ENCODE results near the gene TCEAL8. TPM values are rescaled to one million over a fixed set of nuclear protein-coding genes. Genes with fewer than 3 reads are reported as not detected.
"Not testable (repeated sequence)": the region's sequence is repeated elsewhere in the genome, so short reads cannot be mapped to it uniquely, and the experiment has no call there.

Gene TCEAL8
- polyA plus RNA-seq, 3 donors = 7.0 to 33.7 (median 30.2) TPM

DNA sequence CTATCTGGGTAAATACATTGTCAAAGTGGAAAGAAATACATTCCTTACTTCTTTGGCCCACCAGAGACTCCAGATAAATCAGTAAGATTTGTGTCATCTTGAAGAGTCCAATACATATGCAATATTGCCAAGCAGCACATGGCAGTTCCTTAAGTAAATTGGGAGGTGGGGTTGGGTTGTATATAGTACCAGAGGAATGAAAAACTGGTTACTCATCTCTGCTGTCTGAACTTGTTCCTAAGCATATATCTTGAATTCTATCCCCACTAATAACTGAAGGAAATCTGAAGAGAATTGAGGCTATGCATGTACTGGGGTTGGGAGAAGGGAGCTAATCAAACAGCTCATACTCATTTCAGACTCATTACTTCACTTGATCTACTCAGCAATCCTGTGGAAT lies 14.8 kb downstream of the TCEAL8 start:
- no peak overlapping the region for H2AFZ ChIP-seq (ENCODE audit: insufficient read depth, low read depth, low read length, poor library complexity, severe bottlenecking)
- intact Hi-C loops (cut with micrococcal nuclease) = no loop called here
- H3K36me3 Mint-ChIP-seq = no peaks in the 10 kb centered on the region
- H3K27ac ChIP-seq (ENCODE audit: low read depth in 1 of 2, low read length in 2 of 2) = no peak overlapping the region
- H3K4me3 ChIP-seq (replicated peaks in 1 of 3; ENCODE audit: low read depth in 2 of 3, low read length in 3 of 3) = no peak overlapping the region
- no peak overlapping the region for H3K4me3 Mint-ChIP-seq
- no peak for DNase-seq
- H3K27me3 Mint-ChIP-seq (ENCODE audit: low read depth in 3 of 3) = peaks cover 0 to 8% (median 2%) of the 10 kb centered on the region in 3 donors
- H3K9me3 ChIP-seq (replicated peaks in 1 of 2; ENCODE audit: control insufficient read depth in 1 of 2, insufficient read depth in 1 of 2, low read length in 2 of 2) = no peaks in the 10 kb centered on the region
- no peaks in the 10 kb centered on the region for H3K4me1 Mint-ChIP-seq
- no peaks in the 10 kb centered on the region for H3K27me3 ChIP-seq (ENCODE audit: control insufficient read depth in 2 of 2, insufficient read depth in 2 of 2, low read length in 2 of 2)
- H3K4me2 ChIP-seq (replicated peaks; ENCODE audit: extremely low read depth, low read length, poor library complexity, severe bottlenecking) = no peak overlapping the region
- no peak overlapping the region for H3K27ac Mint-ChIP-seq
- TF ChIP-seq, protein P1, sequence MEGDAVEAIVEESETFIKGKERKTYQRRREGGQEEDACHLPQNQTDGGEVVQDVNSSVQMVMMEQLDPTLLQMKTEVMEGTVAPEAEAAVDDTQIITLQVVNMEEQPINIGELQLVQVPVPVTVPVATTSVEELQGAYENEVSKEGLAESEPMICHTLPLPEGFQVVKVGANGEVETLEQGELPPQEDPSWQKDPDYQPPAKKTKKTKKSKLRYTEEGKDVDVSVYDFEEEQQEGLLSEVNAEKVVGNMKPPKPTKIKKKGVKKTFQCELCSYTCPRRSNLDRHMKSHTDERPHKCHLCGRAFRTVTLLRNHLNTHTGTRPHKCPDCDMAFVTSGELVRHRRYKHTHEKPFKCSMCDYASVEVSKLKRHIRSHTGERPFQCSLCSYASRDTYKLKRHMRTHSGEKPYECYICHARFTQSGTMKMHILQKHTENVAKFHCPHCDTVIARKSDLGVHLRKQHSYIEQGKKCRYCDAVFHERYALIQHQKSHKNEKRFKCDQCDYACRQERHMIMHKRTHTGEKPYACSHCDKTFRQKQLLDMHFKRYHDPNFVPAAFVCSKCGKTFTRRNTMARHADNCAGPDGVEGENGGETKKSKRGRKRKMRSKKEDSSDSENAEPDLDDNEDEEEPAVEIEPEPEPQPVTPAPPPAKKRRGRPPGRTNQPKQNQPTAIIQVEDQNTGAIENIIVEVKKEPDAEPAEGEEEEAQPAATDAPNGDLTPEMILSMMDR (IDR thresholded peaks at IDR 0.05) = no peak
- H3K9me3 Mint-ChIP-seq = peaks cover 0 to 2% (median 0%) of the 10 kb centered on the region in 7 donors
- H3K9ac ChIP-seq (ENCODE audit: insufficient read depth, low read length, poor library complexity, severe bottlenecking) = no peak overlapping the region
- no peaks in the 10 kb centered on the region for H3K79me2 ChIP-seq (ENCODE audit: insufficient read depth, low read length)
- no peaks in the 10 kb centered on the region for H3K4me1 ChIP-seq (ENCODE audit: control insufficient read depth in 1 of 2, insufficient read depth in 2 of 2, low read length in 2 of 2)
- H4K20me1 ChIP-seq (ENCODE audit: insufficient read depth, low read length) = no peaks in the 10 kb centered on the region
- no peaks in the 10 kb centered on the region for H3K36me3 ChIP-seq (replicated peaks in 1 of 2; ENCODE audit: control insufficient read depth in 1 of 2, insufficient read depth in 2 of 2, low read length in 2 of 2)

DNA sequence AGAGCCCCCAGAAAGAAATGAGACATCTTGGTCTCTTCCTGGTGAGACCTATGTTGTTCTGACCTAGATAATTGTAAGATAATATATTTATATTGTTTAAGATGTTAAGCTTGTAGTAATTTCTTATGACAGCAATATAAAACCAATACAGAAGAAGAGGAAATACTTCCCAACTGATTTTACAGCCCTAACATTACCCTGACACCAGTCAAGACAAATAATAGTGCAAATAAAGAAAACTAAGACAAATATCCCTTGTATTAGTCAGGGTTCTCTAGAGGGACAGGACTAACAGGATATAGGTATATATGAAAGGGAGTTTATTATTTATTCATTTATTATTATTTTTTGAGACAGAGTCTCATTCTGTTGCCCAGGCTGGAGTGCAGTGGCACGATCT lies 18.7 kb downstream of the TCEAL8 start:
- H3K27me3 ChIP-seq (ENCODE audit: control insufficient read depth in 2 of 2, insufficient read depth in 2 of 2, low read length in 2 of 2) = no peaks in the 10 kb centered on the region
- no peak overlapping the region for H3K9ac ChIP-seq (ENCODE audit: insufficient read depth, low read length, poor library complexity, severe bottlenecking)
- H2AFZ ChIP-seq (ENCODE audit: insufficient read depth, low read depth, low read length, poor library complexity, severe bottlenecking) = no peak overlapping the region
- H3K36me3 ChIP-seq (replicated peaks in 1 of 2; ENCODE audit: control insufficient read depth in 1 of 2, insufficient read depth in 2 of 2, low read length in 2 of 2) = no peaks in the 10 kb centered on the region
- Mint-ChIP-seq H3K27me3 (ENCODE audit: low read depth in 3 of 3) (peaks cover 0 to 10% (median 4%) of the 10 kb centered on the region in 3 donors), H3K9me3 (peaks cover 0 to 2% (median 0%) of the 10 kb centered on the region in 7 donors), H3K4me1 (no peaks in the 10 kb centered on the region), H3K36me3 (no peaks in the 10 kb centered on the region), H3K27ac (no peak overlapping the region), H3K4me3 (no peak overlapping the region)
- intact Hi-C loops (cut with micrococcal nuclease) = no loop called here
- H3K4me3 ChIP-seq (replicated peaks in 1 of 3; ENCODE audit: low read depth in 2 of 3, low read length in 3 of 3) = no peak overlapping the region
- no peaks in the 10 kb centered on the region for H3K9me3 ChIP-seq (replicated peaks in 1 of 2; ENCODE audit: control insufficient read depth in 1 of 2, insufficient read depth in 1 of 2, low read length in 2 of 2)
- no peaks in the 10 kb centered on the region for H4K20me1 ChIP-seq (ENCODE audit: insufficient read depth, low read length)
- WGBS (ENCODE audit: insufficient coverage) = no CpG with 5 or more reads among the region's 1 CpG
- H3K4me2 ChIP-seq (replicated peaks; ENCODE audit: extremely low read depth, low read length, poor library complexity, severe bottlenecking) = no peak overlapping the region
- TF ChIP-seq, protein P1 (IDR thresholded peaks at IDR 0.05) = no peak
- H3K79me2 ChIP-seq (ENCODE audit: insufficient read depth, low read length) = no peaks in the 10 kb centered on the region
- H3K4me1 ChIP-seq (ENCODE audit: control insufficient read depth in 1 of 2, insufficient read depth in 2 of 2, low read length in 2 of 2) = no peaks in the 10 kb centered on the region
- DNase-seq = no peak
- no peak overlapping the region for H3K27ac ChIP-seq (ENCODE audit: low read depth in 1 of 2, low read length in 2 of 2)

DNA sequence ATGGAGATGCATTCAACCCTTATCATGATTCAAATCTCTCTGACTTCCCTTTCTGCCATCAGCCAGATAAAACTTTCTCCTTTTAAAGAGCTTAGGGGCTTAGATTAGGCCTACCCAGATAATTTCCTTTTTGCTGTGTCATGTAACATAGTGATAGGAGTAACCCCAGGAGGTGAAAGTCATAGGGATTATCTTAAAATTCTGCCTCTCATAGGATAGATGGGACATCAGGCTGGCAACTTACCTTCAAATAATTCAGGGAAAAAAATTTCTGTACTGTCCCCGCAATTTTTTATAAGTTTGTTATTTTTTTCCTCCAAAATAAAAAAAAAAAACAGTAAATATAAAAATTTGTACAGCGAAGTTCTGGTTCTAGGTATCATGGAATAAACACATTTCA lies 19.3 kb downstream of the TCEAL8 start:
- H3K4me3 Mint-ChIP-seq; H3K79me2 ChIP-seq (ENCODE audit: insufficient read depth, low read length); H3K9me3 ChIP-seq (replicated peaks in 1 of 2; ENCODE audit: control insufficient read depth in 1 of 2, insufficient read depth in 1 of 2, low read length in 2 of 2); H3K4me1 Mint-ChIP-seq; H3K9ac ChIP-seq (ENCODE audit: insufficient read depth, low read length, poor library complexity, severe bottlenecking); H3K4me1 ChIP-seq (ENCODE audit: control insufficient read depth in 1 of 2, insufficient read depth in 2 of 2, low read length in 2 of 2); H3K4me3 ChIP-seq (replicated peaks in 1 of 3; ENCODE audit: low read depth in 2 of 3, low read length in 3 of 3); H3K4me2 ChIP-seq (replicated peaks; ENCODE audit: extremely low read depth, low read length, poor library complexity, severe bottlenecking); H3K27me3 Mint-ChIP-seq (ENCODE audit: low read depth in 3 of 3); H2AFZ ChIP-seq (ENCODE audit: insufficient read depth, low read depth, low read length, poor library complexity, severe bottlenecking); H3K27ac ChIP-seq (ENCODE audit: low read depth in 1 of 2, low read length in 2 of 2); intact Hi-C loops (cut with micrococcal nuclease); H3K36me3 ChIP-seq (replicated peaks in 1 of 2; ENCODE audit: control insufficient read depth in 1 of 2, insufficient read depth in 2 of 2, low read length in 2 of 2); H3K27ac Mint-ChIP-seq; H3K36me3 Mint-ChIP-seq; DNase-seq; H3K27me3 ChIP-seq (ENCODE audit: control insufficient read depth in 2 of 2, insufficient read depth in 2 of 2, low read length in 2 of 2); H4K20me1 ChIP-seq (ENCODE audit: insufficient read depth, low read length); H3K9me3 Mint-ChIP-seq: not testable (repeated sequence)
- WGBS (ENCODE audit: insufficient coverage) = no CpG with 5 or more reads among the region's 2 CpGs
